HepG2 (cell line): ENCODE measurements around the gene CYP2W1. TPM values are rescaled to one million over a fixed set of nuclear protein-coding genes. Genes with fewer than 3 reads are reported as not detected.

ENCODE experiments used
- ARNT ChIP-seq: fragments of 450-650 bp; IDR thresholded peaks from 2 replicates; pipeline ENCODE4 v1.6.1; 2017
- ATF7-NPFF ChIP-seq: sonication (generic); formaldehyde crosslinking; IDR thresholded peaks from 2 replicates; pipeline ENCODE4 v1.8.1; 2023; ENCODE audit warnings: mild to moderate bottlenecking, low read depth, missing genetic modification reagents, moderate library complexity
- BHLHE40 ChIP-seq: IDR thresholded peaks from 2 replicates; pipeline ENCODE4 v1.6.1; 2011; ENCODE audit warnings: low read length, improper control_type of control experiment
- CHD4 ChIP-seq: fragments of 200-600 bp; sonication (generic); IDR thresholded peaks from 2 replicates; pipeline ENCODE4 v1.7.0; 2017; ENCODE audit warnings: mild to moderate bottlenecking, low read length, borderline replicate concordance
- DDIT3 ChIP-seq: sonication (generic); formaldehyde crosslinking; IDR thresholded peaks from 2 replicates; pipeline ENCODE4 v1.4.0; 2020; ENCODE audit warnings: mild to moderate bottlenecking, missing genetic modification reagents
- EP300 ChIP-seq, 3 experiments: sonication (generic) in 1 of 3; formaldehyde crosslinking in 1 of 3; IDR thresholded peaks; 2 replicates each; pipeline versions ENCODE4 v1.5.1 to v1.6.1; 2011 to 2020; ENCODE audit warnings: low read depth in 2 of 3, low read length in 2 of 3, borderline replicate concordance in 1 of 3, improper control_type of control experiment in 1 of 3, mild to moderate bottlenecking in 1 of 3, missing genetic modification reagents in 1 of 3, moderate library complexity in 1 of 3
- ETV5 ChIP-seq: IDR thresholded peaks from 2 replicates; pipeline ENCODE4 v1.6.1; 2018; ENCODE audit warnings: missing biosample characterization, missing genetic modification reagents, inconsistent platforms, borderline replicate concordance
- GLI4 ChIP-seq: sonication (generic); formaldehyde crosslinking; IDR thresholded peaks from 2 replicates; pipeline ENCODE4 v1.5.1; 2020; ENCODE audit warnings: missing genetic modification reagents, mild to moderate bottlenecking, moderate library complexity, borderline replicate concordance
- GLMP ChIP-seq: sonication (generic); formaldehyde crosslinking; IDR thresholded peaks from 2 replicates; pipeline ENCODE4 v1.9.0; 2021; ENCODE audit warnings: missing genetic modification reagents, mild to moderate bottlenecking, borderline replicate concordance
- IKZF4 ChIP-seq: sonication (generic); formaldehyde crosslinking; IDR thresholded peaks from 2 replicates; pipeline ENCODE4 v1.5.1; 2020; ENCODE audit warnings: borderline replicate concordance, mild to moderate bottlenecking, low read depth, missing genetic modification reagents; ENCODE audit errors: not compliant biosample characterization
- MNT ChIP-seq: fragments of 450-650 bp; IDR thresholded peaks from 2 replicates; pipeline ENCODE4 v1.6.1; 2016
- NBN ChIP-seq: fragments of 450-650 bp; conservative IDR thresholded peaks from 2 replicates; pipeline ENCODE4 v1.6.1; 2017
- PITX1 ChIP-seq: sonication (generic); formaldehyde crosslinking; IDR thresholded peaks from 2 replicates; pipeline ENCODE4 v1.5.1; 2020; ENCODE audit warnings: mild to moderate bottlenecking, missing genetic modification reagents
- SETDB1 ChIP-seq: sonication (generic); formaldehyde crosslinking; IDR thresholded peaks from 2 replicates; pipeline ENCODE4 v1.5.1; 2020; ENCODE audit warnings: missing genetic modification reagents, mild to moderate bottlenecking, borderline replicate concordance
- SP140L ChIP-seq: sonication (generic); formaldehyde crosslinking; IDR thresholded peaks from 2 replicates; pipeline ENCODE4 v1.4.0; 2020; ENCODE audit warnings: missing genetic modification reagents, borderline replicate concordance
- SP4 ChIP-seq: sonication (generic); formaldehyde crosslinking; IDR thresholded peaks from 2 replicates; pipeline ENCODE4 v1.8.1; 2023; ENCODE audit warnings: mild to moderate bottlenecking, missing genetic modification reagents
- SPEN ChIP-seq: sonication (generic); formaldehyde crosslinking; IDR thresholded peaks from 2 replicates; pipeline ENCODE4 v1.5.1; 2020; ENCODE audit warnings: low read depth, mild to moderate bottlenecking, missing genetic modification reagents
- STAG1 ChIP-seq: sonication (generic); formaldehyde crosslinking; IDR thresholded peaks from 2 replicates; pipeline ENCODE4 v1.4.0; 2020; ENCODE audit warnings: missing genetic modification reagents
- THYN1 ChIP-seq: sonication (generic); formaldehyde crosslinking; IDR thresholded peaks from 2 replicates; pipeline ENCODE4 v1.8.1; 2023; ENCODE audit warnings: low read depth, mild to moderate bottlenecking, moderate library complexity, missing genetic modification reagents, borderline replicate concordance
- TOPORS ChIP-seq: sonication (generic); formaldehyde crosslinking; IDR thresholded peaks from 2 replicates; pipeline ENCODE4 v1.8.0; 2023; ENCODE audit warnings: mild to moderate bottlenecking, missing genetic modification reagents
- YY1 ChIP-seq: IDR thresholded peaks from 2 replicates; pipeline ENCODE4 v1.6.1; 2011; ENCODE audit warnings: low read length, low read depth, moderate library complexity, mild to moderate bottlenecking; ENCODE audit not compliant: insufficient read depth, insufficient replicate concordance
- ZBTB42 ChIP-seq: sonication (generic); formaldehyde crosslinking; IDR thresholded peaks from 2 replicates; pipeline ENCODE4 v1.5.0; 2020; ENCODE audit warnings: mild to moderate bottlenecking, missing genetic modification reagents
- ZC3H13 ChIP-seq: sonication (generic); formaldehyde crosslinking; IDR thresholded peaks from 2 replicates; pipeline ENCODE4 v1.8.1; 2023; ENCODE audit warnings: mild to moderate bottlenecking, missing genetic modification reagents, moderate library complexity
- ZNF101 ChIP-seq: sonication (generic); formaldehyde crosslinking; IDR thresholded peaks from 2 replicates; pipeline ENCODE4 v1.4.0; 2020; ENCODE audit warnings: mild to moderate bottlenecking, low read depth, missing genetic modification reagents, borderline replicate concordance
- ZNF441 ChIP-seq: sonication (generic); formaldehyde crosslinking; IDR thresholded peaks from 2 replicates; pipeline ENCODE4 v1.7.0; 2021; ENCODE audit warnings: missing genetic modification reagents, borderline replicate concordance
- ZNF484 ChIP-seq: sonication (generic); formaldehyde crosslinking; IDR thresholded peaks from 2 replicates; pipeline ENCODE4 v1.5.1; 2020; ENCODE audit warnings: mild to moderate bottlenecking, low read depth, missing genetic modification reagents, borderline replicate concordance
- ZNF569 ChIP-seq: sonication (generic); formaldehyde crosslinking; IDR thresholded peaks from 2 replicates; pipeline ENCODE4 v1.5.0; 2020; ENCODE audit warnings: mild to moderate bottlenecking, missing genetic modification reagents, moderate library complexity, borderline replicate concordance
- ZNF615 ChIP-seq: sonication (generic); formaldehyde crosslinking; IDR thresholded peaks from 2 replicates; pipeline ENCODE4 v1.5.0; 2020; ENCODE audit warnings: mild to moderate bottlenecking, missing genetic modification reagents, borderline replicate concordance
- polyA plus RNA-seq, 8 experiments: library from polyadenylated mRNA; depleted of rRNA in 3 of 8; stranded (reverse) in 7 of 8; unstranded in 1 of 8; fragments of >200 nt; fragmentation: Illumina TruSeq in 4 of 8; extraction: Trizol in 4 of 8; gene quantifications; 2 replicates each; pipeline versions ENCODE4 v1.2.1 to v1.2.3, GENCODE V29; 2011 to 2016; ENCODE audit warnings: low read depth in 4 of 8, missing spikeins in 1 of 8, mixed read lengths in 1 of 8; ENCODE audit not compliant: insufficient read depth in 1 of 8
- total RNA-seq, 5 experiments: library from RNA; depleted of rRNA; stranded (reverse); fragments of >200 nt; fragmentation: Illumina TruSeq; extraction: Trizol; gene quantifications; 2 replicates each; pipeline ENCODE4 v1.2.3, GENCODE V29; 2016; ENCODE audit warnings: low read depth in 1 of 5

Gene CYP2W1
- total and polyA plus RNA-seq, 2 of the 13 experiments (the other 11 are each of a cell fraction or from before 2014, with no cell fraction given), result 19.5 to 31.7 TPM

GRCh38 chr7:960269-960871 lies 22.6 kb upstream of the CYP2W1 start (continued):
- TF ChIP-seq ATF7-NPFF (CRISPR knock-in tag) (no peak), MNT (peak; percentile 54), GLI4 (CRISPR knock-in tag) (no peak), SPEN (CRISPR knock-in tag) (peak; percentile 95), STAG1 (no peak), SP140L (CRISPR knock-in tag) (no peak), SP4 (0 out of 2 replicates have a peak, but pooled peaks have one; percentile 18), ZBTB42 (CRISPR knock-in tag) (no peak), NBN (no peak), ETV5 (CRISPR knock-in tag) (peak; percentile 47; the same call in 1 of the 2 replicates), ARNT (no peak), PITX1 (peak; percentile 84), BHLHE40 (peak; percentile 98), TOPORS (CRISPR knock-in tag) (peak; percentile 45; the same call in 1 of the 2 replicates), GLMP (CRISPR knock-in tag) (no peak), SETDB1 (CRISPR knock-in tag) (no peak), ZNF484 (CRISPR knock-in tag) (no peak), DDIT3 (CRISPR knock-in tag) (no peak), IKZF4 (CRISPR knock-in tag) (no peak), THYN1 (no peak), ZC3H13 (CRISPR knock-in tag) (no peak), ZNF441 (CRISPR knock-in tag) (0 out of 2 replicates have a peak, but pooled peaks have one; percentile 70), CHD4 (0 out of 2 replicates have a peak, but pooled peaks have one; percentile 28), ZNF569 (CRISPR knock-in tag) (no peak), EP300 (IDR thresholded peaks at IDR 0.05; ENCODE audit: low read depth in 2 of 2, low read length in 2 of 2) (peak in 1 of 2 experiments; percentile 55; a peak in 1 of 4 replicates), EP300 (CRISPR knock-in tag; IDR thresholded peaks at IDR 0.05; ENCODE audit: borderline replicate concordance) (no peak), ZNF101 (CRISPR knock-in tag) (no peak), YY1 (no peak), ZNF615 (no peak)
